Esophagus muscularis mucosa (tissue), 4 donors: ENCODE measurements around the gene DNASE1L1.

Source experiments
- CTCF ChIP-seq, 3 experiments: fragments of 200-600 bp in 2 of 3; fragments of 450-650 bp in 1 of 3; sonication (generic) in 2 of 3; IDR thresholded peaks; one replicate each; pipeline ENCODE4 v1.5.1; 2017 to 2019; ENCODE audit warnings: antibody characterized with exemption in 3 of 3, mild to moderate bottlenecking in 2 of 3, moderate library complexity in 1 of 3
- EP300 ChIP-seq: sonication (generic); formaldehyde crosslinking; IDR thresholded peaks from one replicate; pipeline ENCODE4 v1.6.1; 2017; ENCODE audit warnings: antibody characterized with exemption
- POLR2A ChIP-seq: fragments of 450-650 bp; IDR thresholded peaks from one replicate; pipeline ENCODE4 v1.6.1; 2017; ENCODE audit warnings: antibody characterized with exemption, moderate library complexity, mild to moderate bottlenecking, low read depth
- POLR2AphosphoS5 ChIP-seq, 2 donors: sonication (generic); formaldehyde crosslinking; IDR thresholded peaks; one replicate each; pipeline ENCODE4 v1.6.1; 2017; ENCODE audit warnings: antibody characterized with exemption in 2 of 2

GRCh38 chrX:154396973-154397887 lies 11.8 kb downstream of the DNASE1L1 start:
- TF ChIP-seq POLR2A (peak; percentile 55), CTCF (IDR thresholded peaks at IDR 0.05) (no peak), EP300 (no peak), POLR2AphosphoS5 (IDR thresholded peaks at IDR 0.05) (peak; percentile 4 to 44)
